ENCODE measurements around the gene NEK1. TPM values are rescaled to one million over a fixed set of nuclear protein-coding genes. Genes with fewer than 3 reads are reported as not detected.

Gene NEK1
- total and polyA plus RNA-seq, 2 donors (not counting 1 experiment from before 2014, with no cell fraction given): 3.3 to 21.4 TPM

GRCh38 chr4:169628579-169628978 is 16.2 kb upstream of the NEK1 start:
- no CpG with 5 or more reads among the region's 2 CpGs for WGBS (ENCODE audit: insufficient coverage)
- no peaks in the 10 kb centered on the region for H3K9me3 ChIP-seq (ENCODE audit: control extremely low read depth in 1 of 3, control insufficient read depth in 2 of 3, insufficient read depth in 1 of 3, low read length in 2 of 3)
- intact Hi-C loops (cut with micrococcal nuclease): no loop called here
- TF ChIP-seq CTCF (IDR thresholded peaks at IDR 0.05): no peak
- TF ChIP-seq EZH2 (IDR thresholded peaks at IDR 0.05; ENCODE audit: borderline replicate concordance, insufficient read depth, low read depth, low read length, poor library complexity, severe bottlenecking): no peak
- ChIA-PET POLR2A (no interaction called here), CTCF (no interaction called here)
- no peak overlapping the region for H3K4me2 ChIP-seq (replicated peaks; ENCODE audit: low read depth, low read length, poor library complexity, severe bottlenecking)
- Mint-ChIP-seq H3K9me3 (ENCODE audit: insufficient read depth) (no peaks in the 10 kb centered on the region), H3K4me1 (peaks cover 28% of the 10 kb centered on the region), H3K27ac (no peak overlapping the region), H3K27me3 (no peaks in the 10 kb centered on the region), H3K4me3 (no peak overlapping the region)
- H4K20me1 ChIP-seq (ENCODE audit: control insufficient read depth, insufficient read depth, low read length, poor library complexity, severe bottlenecking): peaks cover 8% of the 10 kb centered on the region
- no peak overlapping the region for H3K9ac ChIP-seq (ENCODE audit: low read length)
- H3K79me2 ChIP-seq (ENCODE audit: control insufficient read depth, insufficient read depth, low read length): peaks cover 82% of the 10 kb centered on the region
- peaks cover 0 to 3% of the 10 kb centered on the region in 2 donors for H3K4me1 ChIP-seq (ENCODE audit: control insufficient read depth in 2 of 2, insufficient read depth in 2 of 2, low read length in 2 of 2)
- ATAC-seq (ENCODE audit: low read depth) (no peak), DNase-seq (no peak)
- no peaks in the 10 kb centered on the region for H3K36me3 ChIP-seq (replicated peaks in 1 of 2; ENCODE audit: control extremely low read depth in 1 of 2, control insufficient read depth in 1 of 2, extremely low read depth in 1 of 2, insufficient read depth in 2 of 2, low read length in 1 of 2)
- H3K4me3 ChIP-seq (ENCODE audit: control extremely low read depth in 1 of 5, extremely low read depth in 1 of 5, insufficient read depth in 1 of 5, low read depth in 2 of 5, low read length in 4 of 5): no peak overlapping the region
- H2AFZ ChIP-seq (ENCODE audit: insufficient read depth, low read depth, low read length, poor library complexity, severe bottlenecking): no peak overlapping the region
- no peaks in the 10 kb centered on the region for H3K27me3 ChIP-seq (replicated peaks in 1 of 4; ENCODE audit: control extremely low read depth in 1 of 4, control insufficient read depth in 3 of 4, insufficient read depth in 4 of 4, low read length in 3 of 4)
- no peak overlapping the region for H3K27ac ChIP-seq (ENCODE audit: low read length in 2 of 2)

GRCh38 chr4:169627307-169627706 is 14.9 kb upstream of the NEK1 start:
- H3K9me3 Mint-ChIP-seq (ENCODE audit: insufficient read depth): no peaks in the 10 kb centered on the region
- Histone ChIP-seq H3K4me3 (ENCODE audit: control extremely low read depth in 1 of 5, extremely low read depth in 1 of 5, insufficient read depth in 1 of 5, low read depth in 2 of 5, low read length in 4 of 5) (no peak overlapping the region), H4K20me1 (ENCODE audit: control insufficient read depth, insufficient read depth, low read length, poor library complexity, severe bottlenecking) (peaks cover 8% of the 10 kb centered on the region), H2AFZ (ENCODE audit: insufficient read depth, low read depth, low read length, poor library complexity, severe bottlenecking) (no peak overlapping the region), H3K4me1 (ENCODE audit: control insufficient read depth in 2 of 2, insufficient read depth in 2 of 2, low read length in 2 of 2) (peaks cover 0 to 7% of the 10 kb centered on the region in 2 donors), H3K4me2 (replicated peaks; ENCODE audit: low read depth, low read length, poor library complexity, severe bottlenecking) (no peak overlapping the region), H3K9me3 (ENCODE audit: control extremely low read depth in 1 of 3, control insufficient read depth in 2 of 3, insufficient read depth in 1 of 3, low read length in 2 of 3) (no peaks in the 10 kb centered on the region), H3K27me3 (replicated peaks in 1 of 4; ENCODE audit: control extremely low read depth in 1 of 4, control insufficient read depth in 3 of 4, insufficient read depth in 4 of 4, low read length in 3 of 4) (no peaks in the 10 kb centered on the region), H3K79me2 (ENCODE audit: control insufficient read depth, insufficient read depth, low read length) (peaks cover 91% of the 10 kb centered on the region), H3K36me3 (replicated peaks in 1 of 2; ENCODE audit: control extremely low read depth in 1 of 2, control insufficient read depth in 1 of 2, extremely low read depth in 1 of 2, insufficient read depth in 2 of 2, low read length in 1 of 2) (no peaks in the 10 kb centered on the region), H3K9ac (ENCODE audit: low read length) (no peak overlapping the region), H3K27ac (ENCODE audit: low read length in 2 of 2) (no peak overlapping the region)
- ChIA-PET POLR2A (no interaction called here), CTCF (interaction anchor here (1.0 kb wide), 1 partner anchor 14 kb away, joined by 3 read pairs; no protein-coding TSS in a partner anchor)
- peaks cover 36% of the 10 kb centered on the region for H3K4me1 Mint-ChIP-seq
- H3K4me3 Mint-ChIP-seq: no peak overlapping the region
- TF ChIP-seq EZH2 (IDR thresholded peaks at IDR 0.05; ENCODE audit: borderline replicate concordance, insufficient read depth, low read depth, low read length, poor library complexity, severe bottlenecking) (no peak), CTCF (IDR thresholded peaks at IDR 0.05) (no peak)
- ATAC-seq (ENCODE audit: low read depth): no peak
- H3K27ac Mint-ChIP-seq: no peak overlapping the region
- H3K27me3 Mint-ChIP-seq: no peaks in the 10 kb centered on the region
- intact Hi-C loops (cut with micrococcal nuclease): no loop called here
- no CpG with 5 or more reads among the region's 1 CpG for WGBS (ENCODE audit: insufficient coverage)
- no peak for DNase-seq

All from B cell (primary cell).